B cell (primary cell): ENCODE data around the gene STEAP4. TPM values are rescaled to one million over a fixed set of nuclear protein-coding genes. Genes with fewer than 3 reads are reported as not detected.

Experiments
- ATAC-seq: fragments of 200-7000 bp; cut with Tn5 transposase; one replicate; pipeline ENCODE4 v1.10.0; 2021; ENCODE audit warnings: low read depth, mild to moderate bottlenecking, moderate number of reproducible peaks, moderate library complexity
- CTCF ChIA-PET: fragments of 350-600 bp; sonication (Branson Sonifier 250); formaldehyde crosslinking; loops from one replicate; lab custom pipeline; 2021; ENCODE audit warnings: antibody characterized with exemption, inconsistent platforms; lab: Charles Lee
- POLR2A ChIA-PET: fragments of 350-600 bp; sonication (Branson Sonifier 250); formaldehyde crosslinking; loops from one replicate; lab custom pipeline; 2021; ENCODE audit warnings: antibody characterized with exemption; lab: Charles Lee
- DNase-seq: peaks from one replicate; pipeline ENCODE4 v3.0.0; 2013
- H2AFZ ChIP-seq: 2 replicates; pipeline ENCODE4 v1.6.1; 2012; ENCODE audit warnings: mild to moderate bottlenecking, low read depth, low read length; ENCODE audit not compliant: insufficient read depth, poor library complexity, severe bottlenecking
- H3K27ac ChIP-seq, 2 donors: 1 replicate in 1 of 2; 2 replicates in 1 of 2; pipeline ENCODE4 v1.5.1; 2012 to 2013; ENCODE audit warnings: low read length in 2 of 2, mild to moderate bottlenecking in 2 of 2, moderate library complexity in 1 of 2
- H3K27me3 ChIP-seq, 4 experiments: fragments of 200-600 bp in 1 of 4; sonication (generic) in 1 of 4; replicated peaks in 1 of 4; 1 replicate in 2 of 4; 2 replicates in 2 of 4; pipeline versions ENCODE4 v1.6.1 to v1.7.0; 2013 to 2016; ENCODE audit warnings: low read length in 3 of 4, mild to moderate bottlenecking in 2 of 4, mixed read lengths in 1 of 4, moderate library complexity in 1 of 4; ENCODE audit not compliant: insufficient read depth in 4 of 4, control insufficient read depth in 3 of 4; ENCODE audit errors: control extremely low read depth in 1 of 4
- H3K36me3 ChIP-seq, 2 experiments: replicated peaks in 1 of 2; 1 replicate in 1 of 2; 2 replicates in 1 of 2; pipeline versions ENCODE4 v1.6.1 to v1.7.1; 2013; ENCODE audit warnings: low read length in 1 of 2; ENCODE audit not compliant: insufficient read depth in 2 of 2, control insufficient read depth in 1 of 2; ENCODE audit errors: control extremely low read depth in 1 of 2, extremely low read depth in 1 of 2
- H3K4me1 ChIP-seq, 2 donors: fragments of 200-600 bp in 1 of 2; sonication (generic) in 1 of 2; 1 replicate in 1 of 2; 2 replicates in 1 of 2; pipeline versions ENCODE4 v1.5.1 to v1.6.1; 2013 to 2017; ENCODE audit warnings: low read length in 2 of 2; ENCODE audit not compliant: control insufficient read depth in 2 of 2, insufficient read depth in 2 of 2
- H3K4me2 ChIP-seq: replicated peaks from 2 replicates; pipeline ENCODE3; 2012; ENCODE audit warnings: mild to moderate bottlenecking, low read depth, low read length; ENCODE audit not compliant: poor library complexity, severe bottlenecking
- H3K4me3 ChIP-seq, 5 experiments: fragments of 200-600 bp in 1 of 5; sonication (generic) in 1 of 5; 1 replicate in 3 of 5; 2 replicates in 2 of 5; pipeline versions ENCODE4 v1.5.1 to v1.7.0; 2011 to 2016; ENCODE audit warnings: low read length in 4 of 5, mild to moderate bottlenecking in 4 of 5, low read depth in 2 of 5, control low read depth in 1 of 5, moderate library complexity in 1 of 5; ENCODE audit not compliant: insufficient read depth in 1 of 5; ENCODE audit errors: control extremely low read depth in 1 of 5, extremely low read depth in 1 of 5
- H3K79me2 ChIP-seq: fragments of 200-600 bp; sonication (generic); one replicate; pipeline ENCODE4 v1.6.0; 2016; ENCODE audit warnings: low read length; ENCODE audit not compliant: control insufficient read depth, insufficient read depth
- H3K9ac ChIP-seq: fragments of 200-600 bp; sonication (generic); 2 replicates; pipeline ENCODE4 v1.6.1; 2017; ENCODE audit warnings: mild to moderate bottlenecking, low read length, moderate library complexity
- H3K9me3 ChIP-seq, 3 donors: one replicate each; pipeline versions ENCODE4 v1.6.1 to v1.7.1; 2013; ENCODE audit warnings: low read length in 2 of 3; ENCODE audit not compliant: control insufficient read depth in 2 of 3, insufficient read depth in 1 of 3; ENCODE audit errors: control extremely low read depth in 1 of 3
- H4K20me1 ChIP-seq: 2 replicates; pipeline ENCODE4 v1.6.0; 2012; ENCODE audit warnings: mild to moderate bottlenecking, low read length; ENCODE audit not compliant: insufficient read depth, control insufficient read depth, poor library complexity, severe bottlenecking
- H3K27ac Mint-ChIP-seq: one replicate; pipeline ENCODE4 v1.8.0; 2021; ENCODE audit warnings: mixed read lengths
- H3K27me3 Mint-ChIP-seq: one replicate; pipeline ENCODE4 v1.8.0; 2021; ENCODE audit warnings: mixed read lengths
- H3K4me1 Mint-ChIP-seq: one replicate; pipeline ENCODE4 v1.8.0; 2021; ENCODE audit warnings: mixed read lengths
- H3K4me3 Mint-ChIP-seq: one replicate; pipeline ENCODE4 v1.8.0; 2021; ENCODE audit warnings: mixed read lengths
- H3K9me3 Mint-ChIP-seq: one replicate; pipeline ENCODE4 v1.8.0; 2022; ENCODE audit warnings: mixed read lengths; ENCODE audit not compliant: insufficient read depth
- EZH2 ChIP-seq: IDR thresholded peaks from 2 replicates; pipeline ENCODE4 v1.6.1; 2012; ENCODE audit warnings: borderline replicate concordance, low read depth, mild to moderate bottlenecking, moderate library complexity, low read length; ENCODE audit not compliant: insufficient read depth, poor library complexity, severe bottlenecking
- WGBS: methylation state at CpG from one replicate; pipeline ENCODE4 v1.1.5; 2013; ENCODE audit warnings: missing lambda C conversion rate; ENCODE audit not compliant: insufficient coverage; 5-methylcytosine and 5-hydroxymethylcytosine counted together
- intact Hi-C: fragments of 100-400 bp; cut with micrococcal nuclease; formaldehyde crosslinking; loops from one replicate; pipeline ENCODE4 v1.10.0; 2022
- polyA plus RNA-seq: library from polyadenylated mRNA; depleted of rRNA; stranded (reverse); fragments of >200 nt; gene quantifications from 2 replicates; pipeline ENCODE4 v1.2.3, GENCODE V29; 2012
- total RNA-seq, 2 donors: library from RNA; stranded (reverse); fragments of 120-200 nt in 1 of 2; gene quantifications; 1 replicate in 1 of 2; 2 replicates in 1 of 2; pipeline versions ENCODE4 v1.2.3 to v1.2.4, GENCODE V29; 2013 to 2022
- TF ChIP-seq, protein P1 (sequence below): fragments of 200-600 bp; IDR thresholded peaks from one replicate; pipeline ENCODE4 v1.8.0; 2022; ENCODE audit warnings: antibody characterized with exemption, mild to moderate bottlenecking

STEAP4 gene
- total and polyA plus RNA-seq, 2 donors (not counting 1 experiment from before 2014, with no cell fraction given): 0.04 TPM; not detected in 1

GRCh38 chr7:88239852-88240251, 66.8 kb downstream of the STEAP4 start:
- TF ChIP-seq, protein P1, sequence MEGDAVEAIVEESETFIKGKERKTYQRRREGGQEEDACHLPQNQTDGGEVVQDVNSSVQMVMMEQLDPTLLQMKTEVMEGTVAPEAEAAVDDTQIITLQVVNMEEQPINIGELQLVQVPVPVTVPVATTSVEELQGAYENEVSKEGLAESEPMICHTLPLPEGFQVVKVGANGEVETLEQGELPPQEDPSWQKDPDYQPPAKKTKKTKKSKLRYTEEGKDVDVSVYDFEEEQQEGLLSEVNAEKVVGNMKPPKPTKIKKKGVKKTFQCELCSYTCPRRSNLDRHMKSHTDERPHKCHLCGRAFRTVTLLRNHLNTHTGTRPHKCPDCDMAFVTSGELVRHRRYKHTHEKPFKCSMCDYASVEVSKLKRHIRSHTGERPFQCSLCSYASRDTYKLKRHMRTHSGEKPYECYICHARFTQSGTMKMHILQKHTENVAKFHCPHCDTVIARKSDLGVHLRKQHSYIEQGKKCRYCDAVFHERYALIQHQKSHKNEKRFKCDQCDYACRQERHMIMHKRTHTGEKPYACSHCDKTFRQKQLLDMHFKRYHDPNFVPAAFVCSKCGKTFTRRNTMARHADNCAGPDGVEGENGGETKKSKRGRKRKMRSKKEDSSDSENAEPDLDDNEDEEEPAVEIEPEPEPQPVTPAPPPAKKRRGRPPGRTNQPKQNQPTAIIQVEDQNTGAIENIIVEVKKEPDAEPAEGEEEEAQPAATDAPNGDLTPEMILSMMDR: no peak
- TF ChIP-seq EZH2: no peak
- Histone ChIP-seq H3K79me2 (no peaks in the 10 kb centered on the region), H3K36me3 (no peaks in the 10 kb centered on the region), H2AFZ (no peak overlapping the region), H3K4me2 (no peak overlapping the region), H3K27me3 (no peaks in the 10 kb centered on the region), H3K9me3 (no peaks in the 10 kb centered on the region), H4K20me1 (no peaks in the 10 kb centered on the region), H3K27ac (no peak overlapping the region), H3K4me1 (no peaks in the 10 kb centered on the region), H3K9ac (no peak overlapping the region), H3K4me3 (no peak overlapping the region)
- ChIA-PET CTCF (no interaction called here), POLR2A (no interaction called here)
- Mint-ChIP-seq H3K27me3 (peaks cover 4% of the 10 kb centered on the region), H3K27ac (no peak overlapping the region), H3K9me3 (no peaks in the 10 kb centered on the region), H3K4me1 (no peaks in the 10 kb centered on the region), H3K4me3 (no peak overlapping the region)
- no peak for ATAC-seq
- WGBS: no CpG with 5 or more reads among the region's 1 CpG
- no peak for DNase-seq
- intact Hi-C loops: no loop called here

DNA sequence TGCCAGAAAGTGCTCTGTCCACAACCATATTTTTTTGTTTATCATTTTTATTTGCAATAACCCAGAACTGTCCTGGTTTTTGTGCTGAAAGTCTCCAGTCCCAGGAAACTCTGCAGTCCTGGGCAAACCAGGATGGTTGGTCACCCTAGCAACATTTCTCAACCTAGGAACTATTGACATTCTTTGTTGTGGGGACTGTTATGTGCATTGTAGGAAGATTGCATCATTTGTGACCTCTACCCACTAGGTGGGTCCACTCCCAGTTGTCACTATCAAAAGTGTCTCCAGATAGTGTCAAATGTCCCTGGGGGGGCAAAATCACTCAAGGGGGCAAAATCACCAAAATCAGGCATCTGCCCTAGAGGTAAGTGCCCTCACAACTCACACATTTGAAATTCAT, 72.9 kb downstream of the STEAP4 start:
- H3K27ac ChIP-seq: no peak overlapping the region
- H3K27me3 ChIP-seq: no peaks in the 10 kb centered on the region
- H3K4me1 ChIP-seq: no peaks in the 10 kb centered on the region
- peaks cover 0 to 2% (median 0%) of the 10 kb centered on the region in 3 donors for H3K9me3 ChIP-seq
- H3K79me2 ChIP-seq: no peaks in the 10 kb centered on the region
- H2AFZ ChIP-seq: no peak overlapping the region
- H4K20me1 ChIP-seq: no peaks in the 10 kb centered on the region
- no peak overlapping the region for H3K9ac ChIP-seq
- Mint-ChIP-seq H3K27ac (no peak overlapping the region), H3K9me3 (no peaks in the 10 kb centered on the region), H3K27me3 (peaks cover 15% of the 10 kb centered on the region), H3K4me3 (no peak overlapping the region), H3K4me1 (no peaks in the 10 kb centered on the region)
- no peak overlapping the region for H3K4me3 ChIP-seq
- TF ChIP-seq, protein P1: no peak
- no peak for TF ChIP-seq EZH2
- H3K4me2 ChIP-seq: no peak overlapping the region
- ChIA-PET CTCF (no interaction called here), POLR2A (no interaction called here)
- intact Hi-C loops: no loop called here
- no peak for DNase-seq
- no peaks in the 10 kb centered on the region for H3K36me3 ChIP-seq
- ATAC-seq: no peak
